ENCODE data around the gene UBL5.

DNA sequence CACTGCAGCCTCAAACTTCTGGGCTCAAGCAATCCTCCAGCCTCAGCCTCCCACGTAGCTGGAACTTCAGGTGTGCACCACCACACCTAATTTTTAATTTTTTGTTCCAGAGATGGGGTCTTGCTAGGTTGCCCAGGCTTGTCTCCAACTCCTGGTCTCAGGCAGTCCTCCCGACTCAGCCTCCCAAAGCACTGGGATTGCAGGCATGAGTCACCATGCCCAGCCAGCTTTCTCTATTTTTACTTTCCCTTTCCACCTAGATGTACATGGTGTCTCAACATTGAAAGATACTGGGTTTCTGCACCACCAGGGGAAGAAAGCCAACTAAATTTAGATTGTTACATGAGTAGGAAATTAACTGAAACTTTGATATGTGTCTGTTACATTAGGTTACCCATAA, 45.4 kb upstream of the UBL5 start:
- TF ChIP-seq, protein P1, sequence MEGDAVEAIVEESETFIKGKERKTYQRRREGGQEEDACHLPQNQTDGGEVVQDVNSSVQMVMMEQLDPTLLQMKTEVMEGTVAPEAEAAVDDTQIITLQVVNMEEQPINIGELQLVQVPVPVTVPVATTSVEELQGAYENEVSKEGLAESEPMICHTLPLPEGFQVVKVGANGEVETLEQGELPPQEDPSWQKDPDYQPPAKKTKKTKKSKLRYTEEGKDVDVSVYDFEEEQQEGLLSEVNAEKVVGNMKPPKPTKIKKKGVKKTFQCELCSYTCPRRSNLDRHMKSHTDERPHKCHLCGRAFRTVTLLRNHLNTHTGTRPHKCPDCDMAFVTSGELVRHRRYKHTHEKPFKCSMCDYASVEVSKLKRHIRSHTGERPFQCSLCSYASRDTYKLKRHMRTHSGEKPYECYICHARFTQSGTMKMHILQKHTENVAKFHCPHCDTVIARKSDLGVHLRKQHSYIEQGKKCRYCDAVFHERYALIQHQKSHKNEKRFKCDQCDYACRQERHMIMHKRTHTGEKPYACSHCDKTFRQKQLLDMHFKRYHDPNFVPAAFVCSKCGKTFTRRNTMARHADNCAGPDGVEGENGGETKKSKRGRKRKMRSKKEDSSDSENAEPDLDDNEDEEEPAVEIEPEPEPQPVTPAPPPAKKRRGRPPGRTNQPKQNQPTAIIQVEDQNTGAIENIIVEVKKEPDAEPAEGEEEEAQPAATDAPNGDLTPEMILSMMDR (conservative IDR thresholded peaks at IDR 0.05; ENCODE audit: low read depth, low read length): no peak
- no peak for TF ChIP-seq EZH2phosphoT487 (IDR thresholded peaks at IDR 0.05; ENCODE audit: borderline replicate concordance, low read length)

All from PC-3 (cell line).